Sigmoid colon (tissue), 4 donors: ENCODE data around the gene SP6.

Source experiments
- CTCF ChIP-seq, 4 experiments: fragments of 450-650 bp in 3 of 4; fragments of 200-600 bp in 1 of 4; IDR thresholded peaks; one replicate each; pipeline ENCODE4 v1.5.1; 2016 to 2019; ENCODE audit warnings: antibody characterized with exemption in 4 of 4, mild to moderate bottlenecking in 3 of 4, moderate library complexity in 2 of 4
- EP300 ChIP-seq, 4 donors: sonication (generic); formaldehyde crosslinking; IDR thresholded peaks; one replicate each; pipeline ENCODE4 v1.6.1; 2017; ENCODE audit warnings: antibody characterized with exemption in 4 of 4
- POLR2A ChIP-seq, 2 donors: fragments of 450-650 bp; IDR thresholded peaks; one replicate each; pipeline ENCODE4 v1.6.1; 2016; ENCODE audit warnings: antibody characterized with exemption in 2 of 2, mild to moderate bottlenecking in 2 of 2, moderate library complexity in 2 of 2
- POLR2AphosphoS5 ChIP-seq, 4 donors: sonication (generic); formaldehyde crosslinking; IDR thresholded peaks; one replicate each; pipeline ENCODE4 v1.6.1; 2017; ENCODE audit warnings: antibody characterized with exemption in 4 of 4

GRCh38 chr17:47879028-47879585, 28.1 kb upstream of the SP6 start:
- no peak for TF ChIP-seq CTCF (IDR thresholded peaks at IDR 0.05)
- no peak for TF ChIP-seq POLR2AphosphoS5 (IDR thresholded peaks at IDR 0.05)
- TF ChIP-seq POLR2A (IDR thresholded peaks at IDR 0.05) = no peak
- TF ChIP-seq EP300 (IDR thresholded peaks at IDR 0.05) = no peak
